GM12878 (cell line): Measurements from ENCODE around the gene TLE2. TPM values are rescaled to one million over a fixed set of nuclear protein-coding genes. Genes with fewer than 3 reads are reported as not detected.

Experiments used
- ATAC-seq: fragments of 200-7000 bp; cut with Tn5 transposase; 3 replicates; pipeline ENCODE4 v1.9.1; 2020; ENCODE audit warnings: mild to moderate bottlenecking, moderate library complexity
- BruUV-seq: library from RNA; stranded (reverse); fragments of 400-500 nt; replicated peaks from 2 replicates; lab custom pipeline; 2021; lab: Mats Ljungman, UMichigan
- CTCF ChIA-PET: fragments of 300-600 bp; sonication (Branson Sonifier 250); formaldehyde crosslinking; extraction: SDS; loops from one replicate; lab custom pipeline; 2021; ENCODE audit warnings: inconsistent platforms; lab: Yijun Ruan, JAX
- POLR2A ChIA-PET: fragments of 350-600 bp; formaldehyde crosslinking; extraction: SDS; loops from one replicate; lab custom pipeline; 2021; ENCODE audit warnings: inconsistent platforms; lab: Charles Lee
- RAD21 ChIA-PET: fragments of 300-600 bp; sonication (Branson Sonifier 250); formaldehyde crosslinking; loops from one replicate; lab custom pipeline; 2023; ENCODE audit warnings: antibody characterized with exemption; ENCODE audit not compliant: unreplicated experiment; lab: Charles Lee
- SMC1A ChIA-PET: fragments of 300-600 bp; sonication (Branson Sonifier 250); formaldehyde crosslinking; loops from one replicate; lab custom pipeline; 2023; ENCODE audit not compliant: unreplicated experiment, uncharacterized antibody; lab: Charles Lee
- DNase-seq: peaks from one replicate; pipeline ENCODE4 v3.0.0-alpha.2; 2011; ENCODE audit warnings: low read depth, low spot score
- FAIRE-seq: peaks from 3 replicates; lab custom pipeline; 2011; peaks lifted over from hg19 to GRCh38; lab: Jason Lieb, UNC
- H2AFZ ChIP-seq: 2 replicates; pipeline ENCODE4 v1.6.0; 2011; ENCODE audit warnings: low read depth, low read length, control low read depth; ENCODE audit not compliant: control insufficient read depth
- H3K27ac ChIP-seq: 2 replicates; pipeline ENCODE4 v1.5.1; 2011; ENCODE audit warnings: control low read depth; ENCODE audit not compliant: control insufficient read depth, insufficient read depth
- H3K27me3 ChIP-seq, 2 experiments: replicated peaks in 1 of 2; 2 replicates each; pipeline versions ENCODE4 v1.6.0 to v1.6.1; 2011; ENCODE audit warnings: low read length in 1 of 2; ENCODE audit not compliant: control insufficient read depth in 2 of 2, insufficient read depth in 2 of 2
- H3K36me3 ChIP-seq, 2 experiments: 2 replicates each; pipeline ENCODE4 v1.5.1; 2011; ENCODE audit warnings: low read length in 1 of 2; ENCODE audit not compliant: control insufficient read depth in 2 of 2, insufficient read depth in 2 of 2
- H3K4me1 ChIP-seq: 2 replicates; pipeline ENCODE4 v1.6.1; 2011; ENCODE audit warnings: mild to moderate bottlenecking, low read length, moderate library complexity, mixed read lengths; ENCODE audit not compliant: control insufficient read depth, insufficient read depth
- H3K4me2 ChIP-seq: 2 replicates; pipeline ENCODE4 v1.6.0; 2011; ENCODE audit warnings: control low read depth; ENCODE audit not compliant: control insufficient read depth, insufficient read depth
- H3K4me3 ChIP-seq: fragments of 200-600 bp; sonication (generic); 2 replicates; pipeline ENCODE4 v1.5.1; 2016
- H3K79me2 ChIP-seq: 2 replicates; pipeline ENCODE4 v1.6.0; 2011; ENCODE audit warnings: low read length; ENCODE audit not compliant: control insufficient read depth, insufficient read depth
- H3K9ac ChIP-seq: 2 replicates; pipeline ENCODE4 v1.8.0; 2011; ENCODE audit warnings: low read length, control low read depth, mixed read lengths; ENCODE audit not compliant: control insufficient read depth, insufficient read depth
- H3K9me3 ChIP-seq: replicated peaks from 3 replicates; pipeline ENCODE4 v1.5.1; 2011; ENCODE audit warnings: mild to moderate bottlenecking, low read length; ENCODE audit not compliant: control insufficient read depth, insufficient read depth
- H4K20me1 ChIP-seq: 2 replicates; pipeline ENCODE4 v1.6.0; 2011; ENCODE audit not compliant: control insufficient read depth, insufficient read depth
- EP300 ChIP-seq, 2 experiments: fragments of 150-350 bp in 1 of 2; IDR thresholded peaks; 2 replicates each; pipeline ENCODE4 v1.6.1; 2011 to 2012; ENCODE audit warnings: low read depth in 2 of 2, low read length in 2 of 2, borderline replicate concordance in 1 of 2, improper control_type of control experiment in 1 of 2, inconsistent platforms in 1 of 2; ENCODE audit not compliant: control insufficient read depth in 1 of 2
- HDGF ChIP-seq: fragments of 450-650 bp; IDR thresholded peaks from 2 replicates; pipeline ENCODE4 v1.6.1; 2016; ENCODE audit warnings: antibody characterized with exemption
- MEF2B ChIP-seq: fragments of 450-650 bp; IDR thresholded peaks from 2 replicates; pipeline ENCODE4 v1.6.1; 2018; ENCODE audit warnings: mild to moderate bottlenecking, moderate library complexity; ENCODE audit not compliant: partially characterized antibody, poor library complexity, severe bottlenecking
- NR2F1 ChIP-seq: fragments of 450-650 bp; conservative IDR thresholded peaks from 2 replicates; pipeline ENCODE4 v1.6.1; 2017; ENCODE audit warnings: mild to moderate bottlenecking
- PAX5 ChIP-seq: IDR thresholded peaks from 2 replicates; pipeline ENCODE4 v1.6.1; 2011; ENCODE audit warnings: low read depth, low read length, borderline replicate concordance
- SPI1 ChIP-seq: IDR thresholded peaks from 2 replicates; pipeline ENCODE4 v1.6.1; 2011; ENCODE audit warnings: low read depth, mild to moderate bottlenecking, low read length, moderate library complexity, borderline replicate concordance; ENCODE audit not compliant: insufficient read depth
- TCF3 ChIP-seq: IDR thresholded peaks from 2 replicates; pipeline ENCODE4 v1.6.1; 2012; ENCODE audit warnings: low read depth, mild to moderate bottlenecking, low read length, borderline replicate concordance; ENCODE audit not compliant: insufficient read depth
- TCF7 ChIP-seq: IDR thresholded peaks from 2 replicates; pipeline ENCODE4 v1.6.1; 2014; ENCODE audit warnings: antibody characterized with exemption, borderline replicate concordance
- YY1 ChIP-seq: IDR thresholded peaks from 2 replicates; pipeline ENCODE4 v1.6.1; 2011; ENCODE audit warnings: low read depth, mild to moderate bottlenecking, low read length
- WGBS: methylation state at CpG from one replicate; pipeline ENCODE4 v1.1.6; 2016; ENCODE audit warnings: low lambda C conversion rate; ENCODE audit not compliant: insufficient replicate concordance, insufficient coverage; ENCODE audit errors: missing lambda C conversion rate; 5-methylcytosine and 5-hydroxymethylcytosine counted together
- in situ Hi-C: fragments of 300-500 bp; cut with MboI; formaldehyde crosslinking; loops from 9 replicates; pipeline ENCODE4 v1.14.3; 2018; ENCODE audit warnings: mixed read lengths
- intact Hi-C: fragments of 100-400 bp; cut with micrococcal nuclease; formaldehyde crosslinking; loops from one replicate; pipeline ENCODE4 v1.14.2; 2022; ENCODE audit not compliant: unreplicated experiment
- polyA plus RNA-seq, 11 experiments: library from polyadenylated mRNA; depleted of rRNA in 4 of 11; unstranded in 6 of 11; stranded (reverse) in 5 of 11; fragments of >200 nt; fragmentation: Nextera tagmentation in 4 of 11; fragmentation: Illumina TruSeq in 1 of 11; extraction: Ambion mirVana in 4 of 11; extraction: Trizol in 1 of 11; gene quantifications; 1 replicate in 1 of 11; 2 replicates in 10 of 11; pipeline versions ENCODE4 v1.2.1 to v1.2.3, GENCODE V29; 2011 to 2016; ENCODE audit warnings: inconsistent platforms in 2 of 11, missing spikeins in 2 of 11, low read depth in 1 of 11
- total RNA-seq, 4 experiments: library from RNA; depleted of rRNA in 3 of 4; stranded (reverse); fragments of >200 nt in 3 of 4; fragmentation: Illumina TruSeq in 1 of 4; extraction: Trizol in 1 of 4; gene quantifications; 2 replicates each; pipeline versions ENCODE4 v1.2.1 to v1.2.3, GENCODE V29; 2013 to 2021
- TF ChIP-seq, protein P1 (sequence below): IDR thresholded peaks from 2 replicates; pipeline ENCODE4 v1.6.1; 2011; ENCODE audit warnings: low read depth, mild to moderate bottlenecking, low read length, moderate library complexity, borderline replicate concordance; ENCODE audit errors: extremely low read depth
- TF ChIP-seq, protein P2 (sequence below): fragments of 450-650 bp; IDR thresholded peaks from 2 replicates; pipeline ENCODE4 v1.6.1; 2016; ENCODE audit warnings: mild to moderate bottlenecking
- TF ChIP-seq, protein P3 (sequence below): fragments of 150-350 bp; IDR thresholded peaks from 2 replicates; pipeline ENCODE4 v1.6.1; 2014; ENCODE audit warnings: mild to moderate bottlenecking, low read depth, low read length
- TF ChIP-seq, protein P4 (sequence below), 3 experiments: IDR thresholded peaks in 2 of 3; conservative IDR thresholded peaks in 1 of 3; 2 replicates each; pipeline ENCODE4 v1.5.1; 2011; ENCODE audit warnings: low read depth in 3 of 3, low read length in 3 of 3, mild to moderate bottlenecking in 3 of 3, control low read depth in 2 of 3, moderate library complexity in 2 of 3, inconsistent platforms in 1 of 3, mixed read lengths in 1 of 3; ENCODE audit not compliant: control insufficient read depth in 2 of 3, insufficient read depth in 1 of 3; ENCODE audit errors: extremely low read depth in 1 of 3

TLE2 gene
- total and polyA plus RNA-seq, 10 of the 15 experiments (the other 5 are each of a cell fraction or from before 2014, with no cell fraction given), result 0.05 to 0.21 (median 0.11) TPM; not detected in 5

DNA sequence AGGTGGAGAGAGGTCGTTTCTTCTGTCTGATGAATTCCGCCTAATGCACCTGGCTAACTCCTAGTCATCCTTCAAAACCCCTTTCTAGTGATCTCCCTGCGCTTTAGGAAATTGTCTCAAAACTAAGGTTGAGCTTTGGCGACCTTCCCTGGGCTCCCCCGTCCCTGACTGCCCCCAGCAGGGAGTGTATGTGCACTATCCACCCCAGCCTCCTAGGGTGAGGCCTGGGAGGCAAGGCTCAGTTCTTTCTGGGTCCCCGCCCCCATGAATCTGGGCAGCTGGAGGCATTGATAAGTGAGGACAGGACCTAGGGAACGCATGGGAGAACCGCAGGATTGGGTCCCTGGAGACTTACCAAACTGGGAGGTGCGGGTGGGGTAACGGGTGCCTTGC, 51.3 kb downstream of the TLE2 start:
- ChIA-PET SMC1A (interaction anchor here (1.0 to 1.2 kb wide), 3 partner anchors 28 to 203 kb away, joined by 3 to 5 read pairs (median 5); no protein-coding TSS in a partner anchor), CTCF (interaction anchor here (1.3 to 2.1 kb wide), 2 partner anchors 27 to 60 kb away, joined by 4 to 8 read pairs; no protein-coding TSS in a partner anchor), RAD21 (interaction anchor here (2.3 to 2.4 kb wide), 2 partner anchors 27 to 58 kb away, joined by 8 to 12 read pairs; no protein-coding TSS in a partner anchor), POLR2A (interaction anchor here (1.0 to 1.1 kb wide), 3 partner anchors 18 to 58 kb away, joined by 4 to 7 read pairs (median 4); no protein-coding TSS in a partner anchor)
- H3K27me3 ChIP-seq, result no peaks in the 10 kb centered on the region
- FAIRE-seq, result no peak
- ATAC-seq, result peak; percentile 31
- H3K4me3 ChIP-seq, result peak overlapping the region; percentile 73
- H4K20me1 ChIP-seq, result no peaks in the 10 kb centered on the region
- H3K79me2 ChIP-seq, result no peaks in the 10 kb centered on the region
- TSS peak; percentile 93 for BruUV-seq
- DNase-seq, result no peak
- intact Hi-C loops (no loop called here), in situ Hi-C loops (no loop called here)
- H3K27ac ChIP-seq, result peak overlapping the region; percentile 9; the same call in 1 of the 2 replicates
- H3K4me1 ChIP-seq, result peaks cover 11% of the 10 kb centered on the region
- H3K9me3 ChIP-seq, result no peaks in the 10 kb centered on the region
- H3K36me3 ChIP-seq, result no peaks in the 10 kb centered on the region
- H3K9ac ChIP-seq, result peak overlapping the region; percentile 11; the same call in 1 of the 2 replicates
- WGBS, result 49% methylated on average over 10 of the region's 10 CpGs
- peak overlapping the region; percentile 77 for H2AFZ ChIP-seq
- H3K4me2 ChIP-seq, result peak overlapping the region; percentile 84
- no peak for TF ChIP-seq SPI1
- TF ChIP-seq, protein P1, sequence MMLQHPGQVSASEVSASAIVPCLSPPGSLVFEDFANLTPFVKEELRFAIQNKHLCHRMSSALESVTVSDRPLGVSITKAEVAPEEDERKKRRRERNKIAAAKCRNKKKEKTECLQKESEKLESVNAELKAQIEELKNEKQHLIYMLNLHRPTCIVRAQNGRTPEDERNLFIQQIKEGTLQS, result no peak
- no peak for TF ChIP-seq HDGF
- no peak for TF ChIP-seq EP300 (IDR thresholded peaks at IDR 0.05; ENCODE audit: borderline replicate concordance in 1 of 2, control insufficient read depth in 1 of 2, low read depth in 2 of 2, low read length in 2 of 2)
- TF ChIP-seq, protein P2, sequence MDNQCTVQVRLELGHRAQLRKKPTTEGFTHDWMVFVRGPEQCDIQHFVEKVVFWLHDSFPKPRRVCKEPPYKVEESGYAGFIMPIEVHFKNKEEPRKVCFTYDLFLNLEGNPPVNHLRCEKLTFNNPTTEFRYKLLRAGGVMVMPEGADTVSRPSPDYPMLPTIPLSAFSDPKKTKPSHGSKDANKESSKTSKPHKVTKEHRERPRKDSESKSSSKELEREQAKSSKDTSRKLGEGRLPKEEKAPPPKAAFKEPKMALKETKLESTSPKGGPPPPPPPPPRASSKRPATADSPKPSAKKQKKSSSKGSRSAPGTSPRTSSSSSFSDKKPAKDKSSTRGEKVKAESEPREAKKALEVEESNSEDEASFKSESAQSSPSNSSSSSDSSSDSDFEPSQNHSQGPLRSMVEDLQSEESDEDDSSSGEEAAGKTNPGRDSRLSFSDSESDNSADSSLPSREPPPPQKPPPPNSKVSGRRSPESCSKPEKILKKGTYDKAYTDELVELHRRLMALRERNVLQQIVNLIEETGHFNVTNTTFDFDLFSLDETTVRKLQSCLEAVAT, result peak; percentile 59; the same call in 1 of the 2 replicates
- TF ChIP-seq TCF7, result no peak
- TF ChIP-seq, protein P3, sequence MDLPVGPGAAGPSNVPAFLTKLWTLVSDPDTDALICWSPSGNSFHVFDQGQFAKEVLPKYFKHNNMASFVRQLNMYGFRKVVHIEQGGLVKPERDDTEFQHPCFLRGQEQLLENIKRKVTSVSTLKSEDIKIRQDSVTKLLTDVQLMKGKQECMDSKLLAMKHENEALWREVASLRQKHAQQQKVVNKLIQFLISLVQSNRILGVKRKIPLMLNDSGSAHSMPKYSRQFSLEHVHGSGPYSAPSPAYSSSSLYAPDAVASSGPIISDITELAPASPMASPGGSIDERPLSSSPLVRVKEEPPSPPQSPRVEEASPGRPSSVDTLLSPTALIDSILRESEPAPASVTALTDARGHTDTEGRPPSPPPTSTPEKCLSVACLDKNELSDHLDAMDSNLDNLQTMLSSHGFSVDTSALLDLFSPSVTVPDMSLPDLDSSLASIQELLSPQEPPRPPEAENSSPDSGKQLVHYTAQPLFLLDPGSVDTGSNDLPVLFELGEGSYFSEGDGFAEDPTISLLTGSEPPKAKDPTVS, result no peak
- no peak for TF ChIP-seq MEF2B
- TF ChIP-seq NR2F1, result peak; percentile 45; the same call in 1 of the 2 replicates
- TF ChIP-seq TCF3, result no peak
- no peak for TF ChIP-seq PAX5
- TF ChIP-seq, protein P4, sequence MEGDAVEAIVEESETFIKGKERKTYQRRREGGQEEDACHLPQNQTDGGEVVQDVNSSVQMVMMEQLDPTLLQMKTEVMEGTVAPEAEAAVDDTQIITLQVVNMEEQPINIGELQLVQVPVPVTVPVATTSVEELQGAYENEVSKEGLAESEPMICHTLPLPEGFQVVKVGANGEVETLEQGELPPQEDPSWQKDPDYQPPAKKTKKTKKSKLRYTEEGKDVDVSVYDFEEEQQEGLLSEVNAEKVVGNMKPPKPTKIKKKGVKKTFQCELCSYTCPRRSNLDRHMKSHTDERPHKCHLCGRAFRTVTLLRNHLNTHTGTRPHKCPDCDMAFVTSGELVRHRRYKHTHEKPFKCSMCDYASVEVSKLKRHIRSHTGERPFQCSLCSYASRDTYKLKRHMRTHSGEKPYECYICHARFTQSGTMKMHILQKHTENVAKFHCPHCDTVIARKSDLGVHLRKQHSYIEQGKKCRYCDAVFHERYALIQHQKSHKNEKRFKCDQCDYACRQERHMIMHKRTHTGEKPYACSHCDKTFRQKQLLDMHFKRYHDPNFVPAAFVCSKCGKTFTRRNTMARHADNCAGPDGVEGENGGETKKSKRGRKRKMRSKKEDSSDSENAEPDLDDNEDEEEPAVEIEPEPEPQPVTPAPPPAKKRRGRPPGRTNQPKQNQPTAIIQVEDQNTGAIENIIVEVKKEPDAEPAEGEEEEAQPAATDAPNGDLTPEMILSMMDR (IDR thresholded peaks at IDR 0.05 in 2 of 3, conservative IDR thresholded peaks at IDR 0.05 in 1 of 3; ENCODE audit: control insufficient read depth in 2 of 3, extremely low read depth in 1 of 3, insufficient read depth in 1 of 3, low read depth in 3 of 3, low read length in 3 of 3), result 0 out of 6 replicates have a peak, but pooled peaks of 1 of the 3 experiments have one; percentile 0
- TF ChIP-seq YY1, result no peak
- TF ChIP-seq, all 136 proteins: peak for 3
